Right ventricle myocardium inferior (tissue), 1 donor: ENCODE data around the gene SFTPB. TPM values are rescaled to one million over a fixed set of nuclear protein-coding genes. Genes with fewer than 3 reads are reported as not detected.
"Not testable (repeated sequence)": the region's sequence is repeated elsewhere in the genome, so short reads cannot be mapped to it uniquely, and the experiment has no call there.

Source experiments
- ATAC-seq: fragments of 200-7000 bp; cut with Tn5 transposase; one replicate; pipeline ENCODE4 v1.9.1; 2020; ENCODE audit warnings: mild to moderate bottlenecking, moderate library complexity
- DNase-seq: peaks from one replicate; pipeline ENCODE4 v3.0.0; 2021; ENCODE audit errors: missing footprints
- intact Hi-C: fragments of 100-400 bp; cut with DNase I; formaldehyde crosslinking; loops from one replicate; pipeline ENCODE4 v1.11.0; 2022
- long read RNA-seq: library from polyadenylated mRNA; unstranded; transcript quantifications from one replicate; pipeline ENCODE4 v2.0.0, GENCODE V29; 2021
- total RNA-seq: library from RNA; stranded (reverse); fragmentation: NEBNext Ultra II Directional; extraction: Animal tissue kit (Norgen Biotek cat#: 25700); gene quantifications from one replicate; pipeline ENCODE4 v1.2.1, GENCODE V29; 2021
- donor health status: DM: no; HTN: yes; CAD: no; lungs with severe emphysema.

The SFTPB gene
- 0.19 TPM for total RNA-seq
- long read RNA-seq = 0 reads

- intact Hi-C loops = no loop called here
Measured at GRCh38 chr2:85668009-85668856, at the start of gene SFTPB. Gene SFTPB (minus strand): TSS chr2:85668199. CDS start chr2:85668183, 16 bp downstream.

GRCh38 chr2:85717308-85718008 lies 49.5 kb upstream of the SFTPB start:
- ATAC-seq = no peak
- no peak for DNase-seq
- intact Hi-C loops = no loop called here

More at GRCh38 chr2:85668009-85668856, at the start of gene SFTPB:
- DNase-seq = no peak
- no peak for ATAC-seq

GRCh38 chr2:85716346-85716914 lies 48.4 kb upstream of the SFTPB start:
- no peak for ATAC-seq
- intact Hi-C loops = no loop called here
- DNase-seq = no peak

- DNase-seq (no peak), ATAC-seq (no peak)
- intact Hi-C loops = no loop called here
Measured at GRCh38 chr2:85714841-85715240, 46.8 kb upstream of the SFTPB start.

- intact Hi-C loops, DNase-seq, ATAC-seq: not testable (repeated sequence)
Measured at GRCh38 chr2:85714421-85714820, 46.4 kb upstream of the SFTPB start.

- intact Hi-C loops = no loop called here
Measured at GRCh38 chr2:85713836-85714235, 45.8 kb upstream of the SFTPB start.

GRCh38 chr2:85712849-85713612 lies 45.0 kb upstream of the SFTPB start:
- ATAC-seq = peak; percentile 82
- DNase-seq = no peak
- intact Hi-C loops = no loop called here

More at GRCh38 chr2:85713836-85714235, 45.8 kb upstream of the SFTPB start:
- ATAC-seq (peak; percentile 66), DNase-seq (no peak)

- DNase-seq (peak; percentile 80), ATAC-seq (peak; percentile 5)
- intact Hi-C loops = no loop called here
Measured at GRCh38 chr2:85712336-85712735, 44.3 kb upstream of the SFTPB start.

- no peak for ATAC-seq
- intact Hi-C loops = loop anchor here (1.0 kb wide), 1 partner anchor 85 kb away; no protein-coding TSS in a partner anchor
- DNase-seq = no peak
Measured at GRCh38 chr2:85711578-85712060, 43.6 kb upstream of the SFTPB start.

GRCh38 chr2:85710687-85711577 lies 42.9 kb upstream of the SFTPB start:
- peak; percentile 7 for ATAC-seq
- intact Hi-C loops = loop anchor here (1.0 kb wide), 1 partner anchor 85 kb away; no protein-coding TSS in a partner anchor

GRCh38 chr2:85709401-85709811 lies 41.4 kb upstream of the SFTPB start:
- no peak for ATAC-seq
- intact Hi-C loops = loop anchor here (5.0 kb wide), 2 partner anchors 47 to 72 kb away; no protein-coding TSS in a partner anchor

More at GRCh38 chr2:85710687-85711577, 42.9 kb upstream of the SFTPB start:
- DNase-seq = no peak

GRCh38 chr2:85708641-85709040 lies 40.6 kb upstream of the SFTPB start:
- intact Hi-C loops = loop anchor here (5.0 kb wide), 2 partner anchors 46 to 71 kb away; no protein-coding TSS in a partner anchor
- no peak for ATAC-seq
- no peak for DNase-seq

More at GRCh38 chr2:85709401-85709811, 41.4 kb upstream of the SFTPB start:
- DNase-seq = no peak

GRCh38 chr2:85707304-85707703 lies 39.3 kb upstream of the SFTPB start:
- intact Hi-C loops = loop anchor here (5.0 kb wide), 2 partner anchors 45 to 70 kb away; no protein-coding TSS in a partner anchor
- no peak for DNase-seq
- no peak for ATAC-seq

GRCh38 chr2:85706599-85707296 lies 38.7 kb upstream of the SFTPB start:
- DNase-seq (no peak), ATAC-seq (peak; percentile 16)
- intact Hi-C loops = loop anchor here (1.0 to 5.0 kb wide), 3 partner anchors 25 to 69 kb away; no protein-coding TSS in a partner anchor

- DNase-seq (no peak), ATAC-seq (no peak)
- intact Hi-C loops = loop anchor here (1.0 to 5.0 kb wide), 3 partner anchors 25 to 69 kb away; no protein-coding TSS in a partner anchor
Measured at GRCh38 chr2:85706063-85706462, 38.1 kb upstream of the SFTPB start.

GRCh38 chr2:85705680-85706039 lies 37.7 kb upstream of the SFTPB start:
- intact Hi-C loops = loop anchor here (1.0 to 5.0 kb wide), 3 partner anchors 24 to 68 kb away; no protein-coding TSS in a partner anchor

More at GRCh38 chr2:85705680-85706039, 37.7 kb upstream of the SFTPB start:
- no peak for DNase-seq
- ATAC-seq = peak; percentile 74
